Measurements from ENCODE around the gene HOTAIR. TPM values are rescaled to one million over a fixed set of nuclear protein-coding genes. Genes with fewer than 3 reads are reported as not detected.

The HOTAIR gene
- polyA plus RNA-seq, 1 experiment, result 11.4 TPM

GRCh38 chr12:53958128-53958527 is 16.6 kb downstream of the HOTAIR start:
- ChIA-PET CTCF (interaction anchor here (1.1 to 1.2 kb wide), 2 partner anchors 27 to 250 kb away, joined by 3 to 5 read pairs; partner anchors contain the start of gene HOXC10), POLR2A (no interaction called here)

DNA sequence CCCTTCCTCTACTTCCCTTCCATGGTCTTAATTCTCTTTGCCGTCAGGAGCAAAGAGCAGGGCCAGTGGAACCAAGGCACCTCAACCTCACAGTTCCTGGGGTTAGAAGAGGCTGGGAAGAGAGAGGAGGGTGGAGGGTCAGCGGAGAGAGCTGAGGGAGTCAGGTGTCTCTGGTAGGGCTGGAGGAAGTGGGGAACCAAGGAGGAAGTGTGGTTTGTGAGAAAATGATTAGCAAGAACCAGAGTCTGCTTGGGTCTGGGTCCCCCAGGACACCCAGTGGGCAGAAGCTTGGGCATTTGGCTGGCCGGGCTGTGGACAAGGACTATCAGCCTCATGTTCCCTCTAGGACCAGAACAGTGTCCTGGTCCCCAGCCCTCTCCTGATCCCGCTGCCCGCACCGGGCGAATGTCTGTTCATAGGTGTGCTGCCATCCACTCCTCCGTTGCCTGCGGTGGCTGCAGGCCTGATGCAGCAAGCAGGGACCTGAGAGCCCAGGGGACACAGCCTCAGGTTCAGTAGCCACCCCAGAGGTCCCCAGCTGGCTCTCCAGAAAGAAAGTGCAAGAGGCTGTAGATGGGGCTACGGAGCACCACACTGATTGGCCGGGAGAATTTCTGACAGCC is 17.7 kb downstream of the HOTAIR start:
- CTCF ChIA-PET, result interaction anchor here (0.5 to 1.0 kb wide), 2 partner anchors 11 to 75 kb away, joined by 3 read pairs; no protein-coding TSS in a partner anchor

More at GRCh38 chr12:53958128-53958527, 16.6 kb downstream of the HOTAIR start:
- Histone ChIP-seq H3K4me3 (ENCODE audit: low read depth, low read length) (no peak overlapping the region), H3K36me3 (ENCODE audit: control insufficient read depth, insufficient read depth, low read length) (no peaks in the 10 kb centered on the region), H3K27me3 (ENCODE audit: control insufficient read depth, insufficient read depth, low read length) (peaks cover 27% of the 10 kb centered on the region)
- no peak for TF ChIP-seq CTCF (IDR thresholded peaks at IDR 0.05; ENCODE audit: insufficient read depth, low read depth, low read length)
- no peak for DNase-seq (ENCODE audit: low read depth)

GRCh38 chr12:53956251-53956887 is 18.4 kb downstream of the HOTAIR start:
- ChIA-PET CTCF (interaction anchor here (1.0 kb wide), 2 partner anchors 10 to 29 kb away, joined by 3 read pairs; partner anchors contain the start of gene HOXC10), POLR2A (no interaction called here)
- Histone ChIP-seq H3K27me3 (ENCODE audit: control insufficient read depth, insufficient read depth, low read length) (peaks cover 44% of the 10 kb centered on the region), H3K36me3 (ENCODE audit: control insufficient read depth, insufficient read depth, low read length) (no peaks in the 10 kb centered on the region), H3K4me3 (ENCODE audit: low read depth, low read length) (no peak overlapping the region)
- TF ChIP-seq CTCF (IDR thresholded peaks at IDR 0.05; ENCODE audit: insufficient read depth, low read depth, low read length), result no peak
- DNase-seq (ENCODE audit: low read depth), result no peak

More for the DNA sequence above, 17.7 kb downstream of the HOTAIR start:
- TF ChIP-seq CTCF (IDR thresholded peaks at IDR 0.05; ENCODE audit: insufficient read depth, low read depth, low read length), result no peak
- H3K4me3 ChIP-seq (ENCODE audit: low read depth, low read length), result no peak overlapping the region
- DNase-seq (ENCODE audit: low read depth), result no peak
- no peaks in the 10 kb centered on the region for H3K36me3 ChIP-seq (ENCODE audit: control insufficient read depth, insufficient read depth, low read length)
- peaks cover 38% of the 10 kb centered on the region for H3K27me3 ChIP-seq (ENCODE audit: control insufficient read depth, insufficient read depth, low read length)
- POLR2A ChIA-PET, result no interaction called here

GRCh38 chr12:53955776-53956250 is 18.9 kb downstream of the HOTAIR start:
- no peak for DNase-seq (ENCODE audit: low read depth)
- no peaks in the 10 kb centered on the region for H3K36me3 ChIP-seq (ENCODE audit: control insufficient read depth, insufficient read depth, low read length)
- H3K4me3 ChIP-seq (ENCODE audit: low read depth, low read length), result no peak overlapping the region
- peaks cover 50% of the 10 kb centered on the region for H3K27me3 ChIP-seq (ENCODE audit: control insufficient read depth, insufficient read depth, low read length)
- ChIA-PET POLR2A (no interaction called here), CTCF (interaction anchor here (1.0 kb wide), 2 partner anchors 10 to 29 kb away, joined by 3 read pairs; partner anchors contain the start of gene HOXC10)
- no peak for TF ChIP-seq CTCF (IDR thresholded peaks at IDR 0.05; ENCODE audit: insufficient read depth, low read depth, low read length)

Data from BJ (cell line).